ENCODE data around the gene GBX1.

GBX1 gene

GRCh38 chr7:151122796-151123157 lies 44.7 kb downstream of the GBX1 start:
- no peak for TF ChIP-seq FOXP2 (optimal IDR thresholded peaks at IDR 0.05; ENCODE audit: borderline replicate concordance, extremely low read depth, extremely low read length, insufficient read depth)
- TF ChIP-seq POLR2AphosphoS5 (IDR thresholded peaks at IDR 0.05; ENCODE audit: low read depth, low read length) = no peak
- no peak for TF ChIP-seq TAF1 (IDR thresholded peaks at IDR 0.05; ENCODE audit: borderline replicate concordance, insufficient read depth, low read length)
- TF ChIP-seq SIN3A (IDR thresholded peaks at IDR 0.05; ENCODE audit: borderline replicate concordance, insufficient read depth, low read length) = no peak
- TF ChIP-seq REST (IDR thresholded peaks at IDR 0.05; ENCODE audit: insufficient read depth in 1 of 2, low read depth in 2 of 2, low read length in 2 of 2) = no peak

GRCh38 chr7:151122276-151122675 lies 45.2 kb downstream of the GBX1 start:
- TF ChIP-seq FOXP2 (optimal IDR thresholded peaks at IDR 0.05; ENCODE audit: borderline replicate concordance, extremely low read depth, extremely low read length, insufficient read depth) (no peak), POLR2AphosphoS5 (IDR thresholded peaks at IDR 0.05; ENCODE audit: low read depth, low read length) (no peak), SIN3A (IDR thresholded peaks at IDR 0.05; ENCODE audit: borderline replicate concordance, insufficient read depth, low read length) (no peak), TAF1 (IDR thresholded peaks at IDR 0.05; ENCODE audit: borderline replicate concordance, insufficient read depth, low read length) (no peak), REST (IDR thresholded peaks at IDR 0.05; ENCODE audit: insufficient read depth in 1 of 2, low read depth in 2 of 2, low read length in 2 of 2) (no peak)

DNA sequence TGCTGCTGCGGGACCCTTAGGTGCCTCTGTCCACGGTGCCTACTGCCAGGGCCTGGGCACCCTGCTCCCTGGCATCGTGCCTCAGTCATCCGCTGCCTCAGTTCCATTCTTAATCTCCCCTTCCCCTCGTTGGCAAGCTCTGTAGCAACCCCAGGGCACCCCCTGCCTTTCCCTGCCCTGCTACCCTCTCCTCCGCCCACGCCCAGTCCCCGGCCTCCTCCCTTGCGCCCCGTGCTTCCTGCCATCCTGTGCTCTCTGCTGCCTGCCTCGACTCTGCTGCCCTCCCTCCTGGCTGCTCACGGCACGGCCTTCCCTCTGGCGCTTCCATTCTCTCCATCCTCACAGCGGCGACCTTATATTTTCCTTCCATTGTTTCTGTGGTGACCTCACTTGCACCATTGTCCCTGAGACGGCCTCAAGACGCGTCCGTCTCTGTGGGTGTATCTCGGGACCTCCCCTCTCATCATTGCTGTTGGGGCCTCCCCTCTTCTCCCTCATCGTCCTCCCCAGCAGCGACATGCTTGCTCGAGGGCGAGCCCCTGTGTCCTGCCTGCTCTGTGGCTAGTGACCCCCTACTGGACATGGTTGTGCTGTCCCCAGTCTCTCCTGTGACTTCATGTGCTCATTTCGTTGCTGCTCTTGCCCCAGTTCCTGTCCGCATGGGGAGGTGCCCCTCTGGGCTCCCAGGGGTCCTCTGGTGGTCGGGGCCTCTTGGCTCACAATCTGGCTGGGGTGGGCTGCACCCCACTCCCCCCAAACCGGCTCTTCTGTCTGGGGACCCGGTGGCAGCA lies 45.9 kb downstream of the GBX1 start:
- no peak for TF ChIP-seq REST (IDR thresholded peaks at IDR 0.05; ENCODE audit: insufficient read depth in 1 of 2, low read depth in 2 of 2, low read length in 2 of 2)
- TF ChIP-seq POLR2AphosphoS5 (IDR thresholded peaks at IDR 0.05; ENCODE audit: low read depth, low read length) = no peak
- TF ChIP-seq TAF1 (IDR thresholded peaks at IDR 0.05; ENCODE audit: borderline replicate concordance, insufficient read depth, low read length) = no peak
- TF ChIP-seq SIN3A (IDR thresholded peaks at IDR 0.05; ENCODE audit: borderline replicate concordance, insufficient read depth, low read length) = no peak
- no peak for TF ChIP-seq FOXP2 (optimal IDR thresholded peaks at IDR 0.05; ENCODE audit: borderline replicate concordance, extremely low read depth, extremely low read length, insufficient read depth)

GRCh38 chr7:151120896-151121295 lies 46.6 kb downstream of the GBX1 start:
- TF ChIP-seq SIN3A (IDR thresholded peaks at IDR 0.05; ENCODE audit: borderline replicate concordance, insufficient read depth, low read length) = no peak
- no peak for TF ChIP-seq FOXP2 (optimal IDR thresholded peaks at IDR 0.05; ENCODE audit: borderline replicate concordance, extremely low read depth, extremely low read length, insufficient read depth)
- no peak for TF ChIP-seq POLR2AphosphoS5 (IDR thresholded peaks at IDR 0.05; ENCODE audit: low read depth, low read length)
- no peak for TF ChIP-seq REST (IDR thresholded peaks at IDR 0.05; ENCODE audit: insufficient read depth in 1 of 2, low read depth in 2 of 2, low read length in 2 of 2)
- no peak for TF ChIP-seq TAF1 (IDR thresholded peaks at IDR 0.05; ENCODE audit: borderline replicate concordance, insufficient read depth, low read length)

All from PFSK-1 (cell line).